ENCODE measurements around the gene ZSCAN31. TPM values are rescaled to one million over a fixed set of nuclear protein-coding genes. Genes with fewer than 3 reads are reported as not detected.
"Not testable (repeated sequence)": the region's sequence is repeated elsewhere in the genome, so short reads cannot be mapped to it uniquely, and the experiment has no call there.

Gene ZSCAN31
- total and polyA plus RNA-seq, 4 donors = 5.6 to 13.1 (median 9.0) TPM

DNA sequence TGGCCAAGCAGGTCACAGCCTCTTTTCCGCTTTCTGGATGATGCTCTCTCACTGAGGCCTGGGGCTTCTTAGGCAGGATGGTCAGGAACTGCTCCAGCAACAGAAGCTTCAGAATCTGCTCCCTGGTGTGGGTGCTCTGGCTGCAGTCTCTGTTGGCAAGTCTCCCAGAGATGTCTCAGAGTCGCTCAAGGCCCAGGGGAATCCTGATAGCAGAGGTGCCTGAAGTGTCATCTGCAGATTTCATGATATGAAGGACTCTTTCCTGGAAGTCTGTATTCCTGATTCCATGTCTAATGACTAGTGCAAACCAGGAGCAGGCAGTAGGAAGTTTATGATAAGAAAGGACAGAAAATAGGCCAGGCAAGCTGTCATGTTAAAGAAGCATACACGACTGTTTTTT is 20.3 kb downstream of the ZSCAN31 start:
- peaks cover 0 to 4% (median under 1%) of the 10 kb centered on the region in 4 donors for H3K9me3 ChIP-seq (ENCODE audit: control insufficient read depth in 4 of 4, insufficient read depth in 3 of 4, low read length in 3 of 4)
- H3K27ac ChIP-seq (ENCODE audit: low read depth in 1 of 2, low read length in 1 of 2) = no peak overlapping the region
- WGBS, 2 donors = 84 to 86% methylated on average over 3 of the region's 3 CpGs
- TF ChIP-seq, protein P1, sequence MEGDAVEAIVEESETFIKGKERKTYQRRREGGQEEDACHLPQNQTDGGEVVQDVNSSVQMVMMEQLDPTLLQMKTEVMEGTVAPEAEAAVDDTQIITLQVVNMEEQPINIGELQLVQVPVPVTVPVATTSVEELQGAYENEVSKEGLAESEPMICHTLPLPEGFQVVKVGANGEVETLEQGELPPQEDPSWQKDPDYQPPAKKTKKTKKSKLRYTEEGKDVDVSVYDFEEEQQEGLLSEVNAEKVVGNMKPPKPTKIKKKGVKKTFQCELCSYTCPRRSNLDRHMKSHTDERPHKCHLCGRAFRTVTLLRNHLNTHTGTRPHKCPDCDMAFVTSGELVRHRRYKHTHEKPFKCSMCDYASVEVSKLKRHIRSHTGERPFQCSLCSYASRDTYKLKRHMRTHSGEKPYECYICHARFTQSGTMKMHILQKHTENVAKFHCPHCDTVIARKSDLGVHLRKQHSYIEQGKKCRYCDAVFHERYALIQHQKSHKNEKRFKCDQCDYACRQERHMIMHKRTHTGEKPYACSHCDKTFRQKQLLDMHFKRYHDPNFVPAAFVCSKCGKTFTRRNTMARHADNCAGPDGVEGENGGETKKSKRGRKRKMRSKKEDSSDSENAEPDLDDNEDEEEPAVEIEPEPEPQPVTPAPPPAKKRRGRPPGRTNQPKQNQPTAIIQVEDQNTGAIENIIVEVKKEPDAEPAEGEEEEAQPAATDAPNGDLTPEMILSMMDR (IDR thresholded peaks at IDR 0.05; ENCODE audit: control extremely low read depth, extremely low read depth) = no peak
- H3K4me3 ChIP-seq = no peak overlapping the region
- H3K36me3 ChIP-seq (ENCODE audit: control insufficient read depth in 4 of 4, insufficient read depth in 4 of 4, low read length in 4 of 4) = no peaks in the 10 kb centered on the region
- DNase-seq (no peak), ATAC-seq (ENCODE audit: insufficient read depth, low FRiP score) (no peak)
- no peak overlapping the region for H3K9ac ChIP-seq (ENCODE audit: insufficient read depth in 1 of 2, low read length in 2 of 2)
- no peaks in the 10 kb centered on the region for H3K4me1 ChIP-seq (ENCODE audit: control insufficient read depth in 5 of 5, insufficient read depth in 5 of 5, low read length in 5 of 5)
- no peaks in the 10 kb centered on the region for H3K27me3 ChIP-seq (ENCODE audit: control insufficient read depth in 3 of 3, insufficient read depth in 3 of 3, low read length in 2 of 3)

DNA sequence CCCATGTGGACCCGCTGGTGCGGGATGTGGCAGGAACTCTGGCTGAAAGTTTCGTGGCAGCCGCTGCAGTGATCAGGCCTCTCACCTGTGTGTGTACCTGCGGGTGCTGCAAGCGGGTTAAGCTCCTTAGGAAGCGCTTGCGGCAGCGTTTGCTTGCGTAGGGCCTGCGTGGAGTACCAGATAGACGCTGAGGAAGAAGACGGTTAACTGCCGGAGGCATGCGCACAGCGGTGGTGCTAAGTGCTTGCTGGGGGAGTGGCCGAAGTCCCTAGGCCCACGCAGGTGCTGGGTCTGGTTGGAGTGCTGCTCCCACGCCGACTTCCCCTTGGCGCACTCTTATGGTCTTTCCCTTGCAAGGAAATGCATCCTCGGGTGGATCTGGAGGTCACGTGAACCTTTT is 23.0 kb downstream of the ZSCAN31 start:
- DNase-seq (no peak), ATAC-seq (ENCODE audit: insufficient read depth, low FRiP score) (no peak)
- Histone ChIP-seq H3K36me3 (ENCODE audit: control insufficient read depth in 4 of 4, insufficient read depth in 4 of 4, low read length in 4 of 4) (no peaks in the 10 kb centered on the region), H3K4me1 (ENCODE audit: control insufficient read depth in 5 of 5, insufficient read depth in 5 of 5, low read length in 5 of 5) (no peaks in the 10 kb centered on the region), H3K9ac (ENCODE audit: insufficient read depth in 1 of 2, low read length in 2 of 2) (no peak overlapping the region), H3K27me3 (ENCODE audit: control insufficient read depth in 3 of 3, insufficient read depth in 3 of 3, low read length in 2 of 3) (no peaks in the 10 kb centered on the region), H3K27ac (ENCODE audit: low read depth in 1 of 2, low read length in 1 of 2) (no peak overlapping the region), H3K9me3 (ENCODE audit: control insufficient read depth in 4 of 4, insufficient read depth in 3 of 4, low read length in 3 of 4) (peaks cover 0 to 4% (median 0%) of the 10 kb centered on the region in 4 donors), H3K4me3 (no peak overlapping the region)
- TF ChIP-seq, protein P1 (IDR thresholded peaks at IDR 0.05; ENCODE audit: control extremely low read depth, extremely low read depth) = no peak
- WGBS, 2 donors = 93 to 95% methylated on average over 23 of the region's 23 CpGs

DNA sequence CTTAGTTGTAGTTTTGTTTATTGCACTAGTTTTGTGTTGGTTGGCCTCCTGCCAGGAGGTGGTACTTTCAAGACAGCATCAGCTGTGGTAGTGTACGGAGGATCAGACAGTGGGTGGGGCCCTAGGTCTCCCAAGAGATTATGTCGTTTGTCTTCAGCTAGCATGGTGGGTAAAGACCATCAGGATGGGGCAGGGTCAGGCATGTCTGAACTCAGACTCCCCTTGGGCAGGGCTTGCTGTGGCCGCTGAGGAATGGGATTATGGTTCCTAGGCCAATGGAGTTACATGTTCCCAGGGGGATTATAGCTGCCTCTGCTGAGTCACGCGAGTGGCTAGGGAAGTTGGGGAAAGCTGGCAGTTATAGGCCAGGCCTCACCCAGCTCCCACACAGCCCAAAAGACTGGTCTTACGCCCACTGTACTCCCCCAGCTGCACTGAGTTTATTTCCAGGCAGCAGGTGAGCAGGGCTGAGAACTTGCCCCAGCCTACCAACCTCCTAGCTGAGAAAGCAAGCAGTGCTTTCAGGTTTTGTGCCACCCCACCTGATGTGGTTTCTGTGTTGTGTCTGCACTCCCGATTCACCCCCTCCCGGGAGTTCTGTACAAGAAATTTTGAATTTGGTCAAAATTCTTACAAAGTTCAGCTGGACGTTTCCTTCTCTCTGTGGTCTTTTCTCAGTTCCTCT is 24.7 kb downstream of the ZSCAN31 start:
- Histone ChIP-seq H3K9ac (ENCODE audit: insufficient read depth in 1 of 2, low read length in 2 of 2) (no peak overlapping the region), H3K27me3 (ENCODE audit: control insufficient read depth in 3 of 3, insufficient read depth in 3 of 3, low read length in 2 of 3) (no peaks in the 10 kb centered on the region), H3K27ac (ENCODE audit: low read depth in 1 of 2, low read length in 1 of 2) (no peak overlapping the region), H3K4me1 (ENCODE audit: control insufficient read depth in 5 of 5, insufficient read depth in 5 of 5, low read length in 5 of 5) (no peaks in the 10 kb centered on the region), H3K36me3 (ENCODE audit: control insufficient read depth in 4 of 4, insufficient read depth in 4 of 4, low read length in 4 of 4) (no peaks in the 10 kb centered on the region), H3K4me3 (no peak overlapping the region), H3K9me3 (ENCODE audit: control insufficient read depth in 4 of 4, insufficient read depth in 3 of 4, low read length in 3 of 4) (peaks cover 0 to 4% (median 0%) of the 10 kb centered on the region in 4 donors)
- DNase-seq = no peak
- TF ChIP-seq, protein P1 (IDR thresholded peaks at IDR 0.05; ENCODE audit: control extremely low read depth, extremely low read depth) = no peak
- ATAC-seq (ENCODE audit: insufficient read depth, low FRiP score) = no peak
- WGBS, 2 donors = 88 to 95% methylated on average over 9 of the region's 9 CpGs

DNA sequence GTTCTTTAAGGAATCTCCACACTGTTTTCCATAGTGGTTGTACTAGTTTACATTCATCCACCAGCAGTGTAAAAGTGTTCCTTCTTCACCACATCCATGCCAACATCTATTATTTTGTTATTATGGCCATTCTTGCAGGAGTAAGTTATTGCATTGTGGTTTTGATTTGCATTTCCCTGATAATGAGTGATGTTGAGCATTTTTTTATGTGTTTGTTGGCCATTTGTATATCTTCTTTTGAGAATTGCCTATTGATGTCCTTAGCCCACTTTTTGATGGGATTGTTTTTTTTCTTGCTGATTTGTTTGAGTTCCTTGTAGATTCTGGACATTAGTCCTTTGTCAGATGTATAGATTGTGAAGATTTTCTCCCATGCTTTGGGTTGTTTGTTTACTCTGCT is 29.6 kb downstream of the ZSCAN31 start:
- not testable (repeated sequence) for H3K9me3 ChIP-seq (ENCODE audit: control insufficient read depth in 4 of 4, insufficient read depth in 3 of 4, low read length in 3 of 4); H3K9ac ChIP-seq (ENCODE audit: insufficient read depth in 1 of 2, low read length in 2 of 2); H3K4me3 ChIP-seq; ATAC-seq (ENCODE audit: insufficient read depth, low FRiP score); H3K36me3 ChIP-seq (ENCODE audit: control insufficient read depth in 4 of 4, insufficient read depth in 4 of 4, low read length in 4 of 4); DNase-seq; H3K27ac ChIP-seq (ENCODE audit: low read depth in 1 of 2, low read length in 1 of 2); H3K27me3 ChIP-seq (ENCODE audit: control insufficient read depth in 3 of 3, insufficient read depth in 3 of 3, low read length in 2 of 3); H3K4me1 ChIP-seq (ENCODE audit: control insufficient read depth in 5 of 5, insufficient read depth in 5 of 5, low read length in 5 of 5)

Measured in lung (tissue), 12 donors.